Measurements from ENCODE around the gene ULBP1. TPM values are rescaled to one million over a fixed set of nuclear protein-coding genes. Genes with fewer than 3 reads are reported as not detected.
A peak's percentile ranks its signal among the peaks of the same experiment; 100 is the strongest.
"Not testable (repeated sequence)": the region's sequence is repeated elsewhere in the genome, so short reads cannot be mapped to it uniquely, and the experiment has no call there.

The ULBP1 gene
- total RNA-seq, 2 experiments from 2014 or later: 2.1 to 2.3 TPM

- peak; percentile 12 for DNase-seq
- H3K27ac Mint-ChIP-seq; CTCF ChIA-PET; H3K4me3 Mint-ChIP-seq; POLR2A ChIA-PET; H3K36me3 Mint-ChIP-seq (ENCODE audit: low read depth); H3K9me3 Mint-ChIP-seq: not testable (repeated sequence)
- H3K27me3 Mint-ChIP-seq: peaks cover 82% of the 10 kb centered on the region
- peaks cover 35% of the 10 kb centered on the region for H3K4me1 Mint-ChIP-seq
Observed at GRCh38 chr6:150012846-150013784, 49.4 kb downstream of the ULBP1 start.

GRCh38 chr6:150013785-150014622 is 50.3 kb downstream of the ULBP1 start:
- H3K4me1 Mint-ChIP-seq: peaks cover 28% of the 10 kb centered on the region
- H3K4me3 Mint-ChIP-seq: peak overlapping the region; percentile 8
- H3K36me3 Mint-ChIP-seq (ENCODE audit: low read depth); H3K9me3 Mint-ChIP-seq; CTCF ChIA-PET; POLR2A ChIA-PET; H3K27ac Mint-ChIP-seq: not testable (repeated sequence)
- H3K27me3 Mint-ChIP-seq: peaks cover 84% of the 10 kb centered on the region
- DNase-seq: peak; percentile 10

- CTCF ChIA-PET; H3K4me3 Mint-ChIP-seq; POLR2A ChIA-PET; H3K36me3 Mint-ChIP-seq (ENCODE audit: low read depth); H3K27ac Mint-ChIP-seq; H3K9me3 Mint-ChIP-seq: not testable (repeated sequence)
- H3K27me3 Mint-ChIP-seq: peaks cover 83% of the 10 kb centered on the region
- H3K4me1 Mint-ChIP-seq: peaks cover 28% of the 10 kb centered on the region
- DNase-seq: peak; percentile 6
Observed at GRCh38 chr6:150014623-150015280, 51.0 kb downstream of the ULBP1 start.

GRCh38 chr6:150015281-150016001 is 51.7 kb downstream of the ULBP1 start:
- H3K4me3 Mint-ChIP-seq; H3K36me3 Mint-ChIP-seq (ENCODE audit: low read depth); POLR2A ChIA-PET; H3K9me3 Mint-ChIP-seq; H3K27ac Mint-ChIP-seq; CTCF ChIA-PET: not testable (repeated sequence)
- DNase-seq: peak; percentile 39
- peaks cover 28% of the 10 kb centered on the region for H3K4me1 Mint-ChIP-seq
- H3K27me3 Mint-ChIP-seq: peaks cover 78% of the 10 kb centered on the region

GRCh38 chr6:150016324-150017185 is 52.8 kb downstream of the ULBP1 start:
- H3K4me1 Mint-ChIP-seq: peaks cover 28% of the 10 kb centered on the region
- ChIA-PET POLR2A (interaction anchor here (1.0 to 1.3 kb wide), 3 partner anchors 9 to 87 kb away, joined by 3 to 4 read pairs (median 3); no protein-coding TSS in a partner anchor), CTCF (interaction anchor here (0.7 to 2.2 kb wide), 18 partner anchors 9 to 184 kb away, joined by 3 to 21 read pairs (median 4); partner anchors contain the start of genes RAET1L and ULBP1)
- H3K9me3 Mint-ChIP-seq: no peaks in the 10 kb centered on the region
- H3K4me3 Mint-ChIP-seq: no peak overlapping the region
- peaks cover 75% of the 10 kb centered on the region for H3K27me3 Mint-ChIP-seq
- H3K27ac Mint-ChIP-seq: no peak overlapping the region
- peak; percentile 49 for DNase-seq
- no peaks in the 10 kb centered on the region for H3K36me3 Mint-ChIP-seq (ENCODE audit: low read depth)

GRCh38 chr6:150017186-150017521 is 53.4 kb downstream of the ULBP1 start:
- POLR2A ChIA-PET: interaction anchor here (1.0 to 1.3 kb wide), 3 partner anchors 10 to 88 kb away, joined by 3 to 4 read pairs (median 3); no protein-coding TSS in a partner anchor
- H3K4me1 Mint-ChIP-seq: peaks cover 28% of the 10 kb centered on the region
- H3K9me3 Mint-ChIP-seq; H3K36me3 Mint-ChIP-seq (ENCODE audit: low read depth); DNase-seq; H3K4me3 Mint-ChIP-seq; H3K27ac Mint-ChIP-seq: not testable (repeated sequence)
- peaks cover 72% of the 10 kb centered on the region for H3K27me3 Mint-ChIP-seq
- CTCF ChIA-PET: interaction anchor here (0.7 to 2.2 kb wide), 18 partner anchors 8 to 185 kb away, joined by 3 to 21 read pairs (median 4); partner anchors contain the start of genes RAET1L and ULBP1

- CTCF ChIA-PET: interaction anchor here (0.7 kb wide), 1 partner anchor 178 kb away, joined by 3 read pairs; no protein-coding TSS in a partner anchor
Observed at GRCh38 chr6:150018846-150019580, 55.3 kb downstream of the ULBP1 start.

GRCh38 chr6:150021870-150022269 is 58.1 kb downstream of the ULBP1 start:
- H3K36me3 Mint-ChIP-seq (ENCODE audit: low read depth); POLR2A ChIA-PET; H3K4me1 Mint-ChIP-seq; H3K9me3 Mint-ChIP-seq; H3K4me3 Mint-ChIP-seq; H3K27ac Mint-ChIP-seq; CTCF ChIA-PET; DNase-seq: not testable (repeated sequence)
- H3K27me3 Mint-ChIP-seq: peaks cover 66% of the 10 kb centered on the region

More at GRCh38 chr6:150018846-150019580, 55.3 kb downstream of the ULBP1 start:
- Mint-ChIP-seq H3K4me3 (no peak overlapping the region), H3K27me3 (peaks cover 62% of the 10 kb centered on the region), H3K27ac (no peak overlapping the region), H3K36me3 (ENCODE audit: low read depth) (no peaks in the 10 kb centered on the region), H3K9me3 (no peaks in the 10 kb centered on the region), H3K4me1 (peaks cover 24% of the 10 kb centered on the region)
- POLR2A ChIA-PET: no interaction called here
- DNase-seq: no peak

Other genes with a start within 250 kb of the ULBP1 start
- gene LATS1, start 245.8 kb upstream of the ULBP1 start, total RNA-seq: 10 to 100 TPM; 30.8 to 31.0 TPM
- 10 to 100 TPM; 49.3 to 55.0 TPM for gene NUP43, start 217.4 kb upstream of the ULBP1 start, total RNA-seq
- gene PCMT1, start 214.2 kb upstream of the ULBP1 start, total RNA-seq: 100 to 1,000 TPM in 1 of 2 experiments, 10 to 100 TPM in 1; 98.0 to 102 TPM
- 1 to 10 TPM; 6.0 to 7.2 TPM for gene LRP11, start 99.6 kb upstream of the ULBP1 start, total RNA-seq
- gene RAET1E, start 65.8 kb upstream of the ULBP1 start, total RNA-seq: not detected
- not detected for gene RAET1G, start 40.8 kb upstream of the ULBP1 start, total RNA-seq
- 1 to 10 TPM; 1.5 to 1.8 TPM for gene ULBP2, start 21.9 kb upstream of the ULBP1 start, total RNA-seq
- gene RAET1L, start 61.6 kb downstream of the ULBP1 start, total RNA-seq: not detected
- gene ULBP3, start 105.2 kb downstream of the ULBP1 start, total RNA-seq: 1 to 10 TPM; 2.2 to 3.5 TPM
- under 1 TPM; 0.10 TPM for gene PPP1R14C, start 179.1 kb downstream of the ULBP1 start, total RNA-seq